Raji (cell line): ENCODE data around the gene ZNF473.
A peak's percentile ranks its signal among the peaks of the same experiment; 100 is the strongest.

Experiments
- POLR2A ChIP-seq: IDR thresholded peaks from 2 replicates; pipeline ENCODE4 v1.6.1; 2011; ENCODE audit warnings: low read depth, low read length, control low read depth; ENCODE audit not compliant: insufficient read depth

ZNF473 gene

DNA sequence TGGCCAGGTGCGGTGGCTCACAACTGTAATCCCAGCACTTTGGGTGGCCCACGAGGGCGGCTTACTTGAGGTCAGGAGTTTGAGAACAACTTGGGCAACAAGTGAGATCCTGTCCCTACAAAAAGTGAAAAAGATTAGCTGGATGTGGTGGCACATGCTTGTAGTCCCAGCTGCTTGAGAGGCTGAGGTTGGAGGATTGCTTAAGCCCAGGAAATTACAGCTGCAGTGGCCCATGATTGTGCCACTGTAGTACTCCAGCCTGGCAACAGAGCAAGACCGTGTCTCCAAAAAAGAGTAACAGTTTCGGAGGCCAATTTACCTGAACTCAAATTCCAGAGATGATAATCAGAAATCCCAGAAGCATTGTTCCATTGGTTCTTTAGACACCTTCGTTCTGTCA lies 4.4 kb downstream of the ZNF473 start:
- no peak for TF ChIP-seq POLR2A

DNA sequence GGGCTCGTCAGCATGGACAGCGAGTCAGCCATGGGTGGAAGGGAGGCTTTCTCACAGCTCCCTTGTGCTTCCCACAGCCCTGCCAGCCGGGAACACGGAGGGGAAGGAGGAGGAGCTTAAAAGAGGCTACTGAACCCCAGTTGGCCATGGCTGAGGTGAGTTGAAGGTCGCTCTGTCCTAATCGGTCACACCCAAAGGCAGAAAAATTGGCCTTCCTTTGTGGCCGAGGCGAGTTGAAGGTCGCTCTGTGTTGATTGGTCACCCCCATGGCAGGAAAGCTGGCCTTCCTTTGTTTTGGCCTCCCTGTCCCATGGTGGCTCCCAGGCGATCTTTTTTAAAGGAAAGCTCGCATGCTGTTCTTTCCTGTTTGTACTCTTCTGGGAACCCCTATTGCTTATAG lies 5.1 kb downstream of the ZNF473 start:
- TF ChIP-seq POLR2A, result no peak

DNA sequence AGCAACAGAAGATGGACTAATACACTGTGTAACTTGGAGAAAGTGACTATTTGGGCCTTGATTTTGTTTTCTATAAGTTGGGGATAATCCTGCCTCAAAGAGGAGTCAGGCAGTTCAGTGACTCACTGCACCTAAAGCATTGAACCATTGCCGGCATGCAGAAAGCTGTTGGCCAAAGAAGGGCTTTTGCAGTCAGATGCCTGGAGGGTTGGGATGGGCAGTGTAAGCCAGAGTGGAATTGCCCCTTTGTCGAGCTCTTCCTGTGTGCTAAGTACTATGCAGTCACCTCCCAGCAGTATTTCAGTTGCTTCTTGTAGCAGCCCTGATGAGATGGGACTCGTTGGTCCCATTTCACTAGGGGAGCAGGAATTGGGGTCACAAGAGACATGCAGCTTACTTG lies 11.1 kb downstream of the ZNF473 start:
- no peak for TF ChIP-seq POLR2A

- TF ChIP-seq POLR2A, result no peak
Observed at GRCh38 chr19:50039968-50040367, 14.2 kb downstream of the ZNF473 start.

- TF ChIP-seq POLR2A, result no peak
Observed at GRCh38 chr19:50040967-50041366, 15.2 kb downstream of the ZNF473 start.

DNA sequence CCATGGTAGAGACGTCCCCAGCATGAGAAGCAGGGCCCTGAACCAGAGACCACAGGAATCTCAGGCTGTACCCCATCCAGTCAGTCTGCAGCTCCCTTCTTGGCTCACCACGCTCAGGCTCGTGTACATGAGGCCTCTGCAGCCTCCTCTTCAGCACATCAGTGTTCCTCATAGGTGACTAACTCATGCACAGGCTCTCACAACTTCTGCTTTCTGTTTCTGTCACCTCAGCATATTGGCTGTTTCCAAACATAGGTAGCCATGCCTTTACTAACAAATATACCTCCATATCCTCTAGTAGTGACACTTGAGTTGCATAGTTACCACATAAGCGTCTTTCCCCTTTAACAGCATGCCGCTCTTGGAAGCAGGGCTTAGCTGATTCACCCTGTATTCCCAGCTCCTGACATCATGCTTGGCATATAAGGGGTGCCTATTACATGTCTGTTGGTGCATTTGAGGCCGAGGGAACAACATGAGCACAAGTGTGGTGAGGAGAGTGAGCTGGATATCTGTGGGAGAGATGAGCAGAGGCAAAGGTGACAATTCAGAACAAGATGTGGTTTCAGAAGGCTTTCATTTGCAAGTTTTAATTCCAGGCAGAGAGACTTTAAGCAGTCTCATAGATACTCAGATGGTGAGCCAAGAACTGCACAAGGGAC lies 16.7 kb downstream of the ZNF473 start:
- TF ChIP-seq POLR2A, result no peak

DNA sequence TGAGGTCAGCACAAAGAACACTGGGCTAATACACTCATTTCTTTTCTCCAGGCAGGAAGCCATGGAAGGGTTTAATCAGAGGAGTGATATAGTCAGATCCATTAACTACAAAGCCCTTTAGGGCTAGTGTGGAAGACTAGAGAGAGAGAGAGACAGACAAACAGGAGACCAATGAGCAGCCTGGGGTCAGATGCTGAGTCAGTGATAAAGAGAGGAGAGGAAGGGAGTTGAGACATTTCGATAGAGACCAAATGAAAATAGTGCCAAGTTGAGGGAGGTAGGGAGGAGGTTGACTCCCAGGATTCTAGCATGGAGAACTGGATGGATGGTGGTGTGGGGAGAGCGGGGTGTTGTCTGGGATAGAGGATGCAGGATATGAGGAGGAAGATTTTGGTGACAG lies 18.2 kb downstream of the ZNF473 start:
- TF ChIP-seq POLR2A, result no peak

- TF ChIP-seq POLR2A, result no peak
Observed at GRCh38 chr19:50044922-50045321, 19.1 kb downstream of the ZNF473 start.

DNA sequence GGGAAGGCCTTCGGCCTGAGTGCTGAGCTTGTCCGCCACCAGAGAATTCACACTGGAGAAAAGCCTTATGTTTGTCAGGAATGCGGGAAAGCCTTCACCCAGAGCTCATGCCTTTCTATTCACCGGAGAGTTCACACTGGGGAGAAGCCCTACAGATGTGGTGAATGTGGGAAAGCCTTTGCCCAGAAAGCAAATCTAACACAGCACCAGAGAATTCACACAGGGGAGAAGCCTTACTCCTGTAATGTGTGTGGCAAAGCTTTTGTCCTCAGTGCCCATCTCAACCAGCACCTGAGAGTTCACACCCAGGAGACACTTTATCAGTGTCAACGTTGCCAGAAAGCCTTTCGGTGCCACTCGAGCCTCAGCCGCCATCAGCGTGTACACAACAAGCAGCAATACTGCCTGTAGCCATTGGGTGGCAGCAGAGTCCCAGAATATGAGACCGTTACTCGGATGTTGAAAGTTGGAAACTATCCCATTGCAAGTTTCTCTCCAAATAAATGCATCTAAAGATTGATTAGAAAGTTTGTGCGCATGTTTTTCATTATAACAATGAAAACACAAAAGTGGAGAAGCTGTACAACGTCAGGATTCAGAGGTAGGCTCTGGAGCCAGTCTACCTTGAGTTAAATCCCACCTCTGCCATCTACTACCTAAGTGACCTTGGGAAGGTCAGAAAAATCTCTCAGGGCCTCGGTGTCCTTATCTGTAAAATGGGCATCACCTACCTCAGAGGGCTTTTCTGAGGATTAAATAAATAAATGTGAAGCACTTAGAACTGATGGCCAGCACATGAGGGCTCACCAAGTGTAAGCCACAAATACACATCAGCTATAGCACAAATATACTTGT lies 21.1 kb downstream of the ZNF473 start:
- no peak for TF ChIP-seq POLR2A

DNA sequence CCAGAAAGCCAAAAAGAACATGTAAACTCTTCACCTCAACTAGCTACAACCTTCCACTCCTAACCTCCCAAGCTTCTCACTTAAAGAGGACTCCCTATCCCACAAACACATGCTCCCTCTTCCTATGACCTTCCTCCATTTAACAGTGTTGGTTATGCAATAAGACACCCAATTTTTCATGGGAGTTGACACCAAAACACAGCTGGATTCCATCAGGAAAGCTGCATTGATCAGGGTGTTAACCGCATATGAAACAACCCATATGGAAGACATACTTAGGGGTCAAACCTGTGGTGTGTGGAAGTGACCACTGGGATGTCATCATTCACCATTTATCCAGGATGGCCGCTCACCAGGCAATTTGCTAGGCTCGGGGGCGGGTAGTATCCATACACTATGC lies 21.9 kb downstream of the ZNF473 start:
- no peak for TF ChIP-seq POLR2A

DNA sequence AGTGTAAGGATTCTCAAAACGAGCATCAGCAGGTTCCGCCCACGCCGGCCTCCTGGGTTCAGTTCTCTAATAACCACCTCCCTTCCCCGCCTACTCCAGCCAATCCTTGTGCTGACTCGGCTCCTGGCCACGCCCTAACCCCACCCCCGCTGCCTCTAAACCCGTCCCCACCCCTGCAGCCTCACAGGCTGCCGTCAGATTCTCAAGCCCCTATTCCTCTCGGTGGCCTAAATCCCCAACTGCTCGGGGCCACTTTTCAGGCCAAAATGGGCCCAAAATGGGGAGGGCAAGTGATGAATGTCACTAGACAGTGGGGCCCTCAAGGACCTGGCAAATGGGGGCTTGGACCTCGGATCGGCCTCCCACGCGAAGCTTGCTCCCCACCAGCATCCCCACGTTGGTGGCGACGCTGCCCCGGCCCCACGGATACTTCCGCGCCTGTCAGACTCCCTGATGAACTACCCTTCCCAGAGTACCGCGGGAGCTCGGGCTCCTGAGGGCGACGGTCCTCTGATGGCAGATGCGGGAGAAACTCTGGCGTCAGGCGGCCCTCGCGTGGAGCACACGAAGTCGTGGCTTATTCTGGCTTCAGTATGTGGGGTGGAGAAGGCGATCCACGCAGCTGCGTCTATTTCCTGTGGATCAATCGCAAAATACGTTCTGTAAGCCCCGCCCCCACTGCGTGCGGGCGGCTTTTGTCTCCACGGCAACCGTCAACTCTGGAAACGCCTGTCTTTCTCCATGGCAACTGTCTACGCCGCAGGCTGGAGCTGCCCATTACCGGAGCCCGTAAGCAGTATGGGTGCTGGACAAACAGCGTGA lies 24.8 kb downstream of the ZNF473 start:
- peak; percentile 32; the same call in 1 of the 2 replicates for TF ChIP-seq POLR2A

- no peak for TF ChIP-seq POLR2A
Observed at GRCh38 chr19:50051964-50052363, 26.2 kb downstream of the ZNF473 start.

DNA sequence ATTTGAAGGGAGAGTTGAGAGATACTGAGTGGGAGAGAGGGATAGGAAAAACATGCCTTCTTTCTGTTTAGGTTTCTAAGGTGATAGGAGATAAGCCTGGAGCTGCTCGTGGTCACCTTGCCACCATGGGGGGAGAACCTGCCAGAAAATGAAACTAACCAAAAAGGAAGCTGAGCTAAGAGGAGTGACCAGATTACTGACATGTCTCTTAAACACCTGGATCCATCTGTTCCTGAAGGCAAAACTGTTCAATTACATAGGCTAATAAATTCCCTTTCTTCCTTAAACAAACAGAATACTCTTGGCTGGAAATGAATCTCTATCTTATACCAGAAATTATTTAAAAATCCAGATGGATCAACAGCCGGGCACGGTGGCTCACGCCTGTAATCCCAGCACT lies 27.3 kb downstream of the ZNF473 start:
- TF ChIP-seq POLR2A, result no peak

DNA sequence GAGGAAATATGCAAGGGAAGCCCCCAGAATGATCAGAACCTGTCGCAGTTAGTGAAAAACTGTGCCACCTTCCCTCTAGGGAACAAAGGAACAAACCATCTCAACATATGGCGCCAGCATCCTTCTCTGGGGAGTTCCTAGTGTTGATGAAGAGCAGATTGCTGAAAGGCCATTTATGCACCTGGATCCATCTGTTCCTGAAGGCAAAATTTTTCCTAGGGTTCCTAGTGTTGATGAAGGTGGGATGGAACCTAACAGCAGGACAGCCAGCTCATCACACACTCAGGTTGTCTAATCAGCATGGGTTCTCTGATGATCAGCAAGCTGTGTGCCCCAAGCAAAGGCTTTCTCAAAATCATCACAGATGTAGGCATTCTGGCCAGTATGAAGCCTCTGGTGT lies 32.6 kb downstream of the ZNF473 start:
- no peak for TF ChIP-seq POLR2A

DNA sequence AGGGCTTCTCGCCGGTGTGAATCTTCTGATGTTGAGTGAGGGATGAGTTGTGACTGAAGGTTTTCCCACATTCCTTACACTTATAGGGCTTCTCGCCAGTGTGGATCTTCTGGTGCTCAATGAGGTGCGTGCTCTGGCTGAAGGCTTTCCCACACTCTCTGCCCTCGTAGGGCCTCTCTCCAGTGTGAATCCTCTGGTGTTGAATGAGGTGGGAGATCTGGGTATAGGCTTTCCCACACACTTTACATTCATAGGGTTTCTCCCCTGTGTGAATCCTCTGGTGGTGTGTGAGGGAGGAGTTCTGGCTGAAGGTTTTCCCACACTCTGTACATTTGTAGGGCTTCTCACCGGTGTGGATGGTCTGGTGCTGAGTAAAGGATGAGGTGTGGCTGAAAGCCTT lies 33.2 kb downstream of the ZNF473 start:
- no peak for TF ChIP-seq POLR2A

- no peak for TF ChIP-seq POLR2A
Observed at GRCh38 chr19:50060107-50060506, 34.3 kb downstream of the ZNF473 start.
